ENCODE data around the gene SPAG6. TPM values are rescaled to one million over a fixed set of nuclear protein-coding genes. Genes with fewer than 3 reads are reported as not detected.

SPAG6 gene
- total and polyA plus RNA-seq, 5 donors, result 0.05 to 0.09 TPM; not detected in 3

GRCh38 chr10:22316286-22317075 lies 28.8 kb upstream of the SPAG6 start, which contains the start of gene COMMD3:
Gene COMMD3, plus strand, starts transcription at chr10:22316388. Its CDS starts 30 bp downstream, at chr10:22316418.
- Histone ChIP-seq H3K27me3 (ENCODE audit: control insufficient read depth, insufficient read depth) (no peaks in the 10 kb centered on the region), H3K4me3 (ENCODE audit: low read length) (peak within 1 kb of the TSS; percentile 89), H3K9me3 (ENCODE audit: control insufficient read depth, low read length) (no peaks in the 10 kb centered on the region), H3K4me1 (ENCODE audit: control insufficient read depth, insufficient read depth, low read length) (peaks cover 3% of the 10 kb centered on the region), H3K27ac (ENCODE audit: low read length) (peak within 1 kb of the TSS; percentile 96)
- DNase-seq, result peak; percentile 90 to 97 (median 95)
- under 1% methylated on average over 63 of the region's 63 CpGs for WGBS
- ATAC-seq, result peak; percentile 93
- intact Hi-C loops (cut with DNase I), result loop anchor here (5.0 to 10.0 kb wide), 5 partner anchors 62 to 92 kb away; no protein-coding TSS in a partner anchor

GRCh38 chr10:22317076-22317370 lies 28.3 kb upstream of the SPAG6 start:
- DNase-seq (no peak), ATAC-seq (peak in 1 of 2 donors; percentile 3)
- 13% methylated on average over 9 of the region's 9 CpGs for WGBS
- Histone ChIP-seq H3K9me3 (ENCODE audit: control insufficient read depth, low read length) (no peaks in the 10 kb centered on the region), H3K27ac (ENCODE audit: low read length) (peak overlapping the region; percentile 96), H3K4me3 (ENCODE audit: low read length) (peak overlapping the region; percentile 89), H3K27me3 (ENCODE audit: control insufficient read depth, insufficient read depth) (no peaks in the 10 kb centered on the region), H3K4me1 (ENCODE audit: control insufficient read depth, insufficient read depth, low read length) (peaks cover 3% of the 10 kb centered on the region)
- intact Hi-C loops (cut with DNase I), result loop anchor here (5.0 to 10.0 kb wide), 5 partner anchors 62 to 92 kb away; no protein-coding TSS in a partner anchor

GRCh38 chr10:22317771-22318565 lies 27.3 kb upstream of the SPAG6 start:
- DNase-seq (no peak), ATAC-seq (no peak)
- H3K27me3 ChIP-seq (ENCODE audit: control insufficient read depth, insufficient read depth), result no peaks in the 10 kb centered on the region
- H3K4me3 ChIP-seq (ENCODE audit: low read length), result no peak overlapping the region
- no peaks in the 10 kb centered on the region for H3K9me3 ChIP-seq (ENCODE audit: control insufficient read depth, low read length)
- 86% methylated on average over 6 of the region's 6 CpGs for WGBS
- intact Hi-C loops (cut with DNase I), result loop anchor here (5.0 to 10.0 kb wide), 5 partner anchors 63 to 93 kb away; no protein-coding TSS in a partner anchor
- H3K4me1 ChIP-seq (ENCODE audit: control insufficient read depth, insufficient read depth, low read length), result peaks cover 3% of the 10 kb centered on the region
- H3K27ac ChIP-seq (ENCODE audit: low read length), result no peak overlapping the region

GRCh38 chr10:22318772-22319171 lies 26.5 kb upstream of the SPAG6 start:
- intact Hi-C loops (cut with DNase I), result loop anchor here (5.0 to 10.0 kb wide), 5 partner anchors 64 to 94 kb away; no protein-coding TSS in a partner anchor
- Histone ChIP-seq H3K27me3 (ENCODE audit: control insufficient read depth, insufficient read depth) (no peaks in the 10 kb centered on the region), H3K9me3 (ENCODE audit: control insufficient read depth, low read length) (no peaks in the 10 kb centered on the region), H3K4me1 (ENCODE audit: control insufficient read depth, insufficient read depth, low read length) (peaks cover 4% of the 10 kb centered on the region), H3K4me3 (ENCODE audit: low read length) (no peak overlapping the region), H3K27ac (ENCODE audit: low read length) (no peak overlapping the region)
- no peak for DNase-seq
- 99% methylated on average over 3 of the region's 3 CpGs for WGBS
- ATAC-seq, result no peak

- peaks cover 4% of the 10 kb centered on the region for H3K4me1 ChIP-seq (ENCODE audit: control insufficient read depth, insufficient read depth, low read length)
- no peak for DNase-seq
- no peaks in the 10 kb centered on the region for H3K9me3 ChIP-seq (ENCODE audit: control insufficient read depth, low read length)
- peak overlapping the region; percentile 93 for H3K4me3 ChIP-seq (ENCODE audit: low read length)
- WGBS, result 89% methylated on average over 10 of the region's 10 CpGs
- no peak overlapping the region for H3K27ac ChIP-seq (ENCODE audit: low read length)
- intact Hi-C loops (cut with DNase I), result loop anchor here (5.0 to 10.0 kb wide), 5 partner anchors 65 to 95 kb away; no protein-coding TSS in a partner anchor
- ATAC-seq, result no peak
- H3K27me3 ChIP-seq (ENCODE audit: control insufficient read depth, insufficient read depth), result no peaks in the 10 kb centered on the region
These were observed 25.7 kb upstream of the SPAG6 start for GRCh38 chr10:22319547-22319979.

- Histone ChIP-seq H3K27me3 (ENCODE audit: control insufficient read depth, insufficient read depth) (no peaks in the 10 kb centered on the region), H3K4me3 (ENCODE audit: low read length) (peak overlapping the region; percentile 93), H3K4me1 (ENCODE audit: control insufficient read depth, insufficient read depth, low read length) (peaks cover 4% of the 10 kb centered on the region), H3K27ac (ENCODE audit: low read length) (peak overlapping the region; percentile 79), H3K9me3 (ENCODE audit: control insufficient read depth, low read length) (no peaks in the 10 kb centered on the region)
- intact Hi-C loops (cut with DNase I), result loop anchor here (5.0 to 10.0 kb wide), 7 partner anchors 65 to 315 kb away; partner anchors contain the start of gene DNAJC1 (in 1 of the 4)
- no peak for ATAC-seq
- 11% methylated on average over 30 of the region's 30 CpGs for WGBS
- no peak for DNase-seq
These were observed 25.2 kb upstream of the SPAG6 start for GRCh38 chr10:22319980-22320558.

GRCh38 chr10:22320591-22321155 lies 24.6 kb upstream of the SPAG6 start, which contains the start of gene BMI1:
Gene BMI1, plus strand, starts transcription at chr10:22321099. Its CDS starts 5,351 bp downstream, at chr10:22326450.
- Histone ChIP-seq H3K4me1 (ENCODE audit: control insufficient read depth, insufficient read depth, low read length) (peaks cover 4% of the 10 kb centered on the region), H3K4me3 (ENCODE audit: low read length) (peak within 1 kb of the TSS; percentile 93), H3K9me3 (ENCODE audit: control insufficient read depth, low read length) (no peaks in the 10 kb centered on the region), H3K27me3 (ENCODE audit: control insufficient read depth, insufficient read depth) (no peaks in the 10 kb centered on the region), H3K27ac (ENCODE audit: low read length) (peak within 1 kb of the TSS; percentile 99)
- peak; percentile 82 to 86 for ATAC-seq
- peak; percentile 81 to 91 (median 90) for DNase-seq
- intact Hi-C loops (cut with DNase I), result loop anchor here in 2 of 4 donors (10.0 kb wide), 2 partner anchors 306 to 316 kb away; partner anchors contain the start of gene DNAJC1 (in 1 of the 2)
- WGBS, result under 1% methylated on average over 83 of the region's 85 CpGs

GRCh38 chr10:22321156-22321923 lies 24.0 kb upstream of the SPAG6 start:
- intact Hi-C loops (cut with DNase I), result loop anchor here in 2 of 4 donors (10.0 kb wide), 2 partner anchors 307 to 317 kb away; partner anchors contain the start of gene DNAJC1 (in 1 of the 2)
- peak; percentile 62 to 67 for ATAC-seq
- H3K27ac ChIP-seq (ENCODE audit: low read length), result peak overlapping the region; percentile 99
- no peaks in the 10 kb centered on the region for H3K27me3 ChIP-seq (ENCODE audit: control insufficient read depth, insufficient read depth)
- no peaks in the 10 kb centered on the region for H3K9me3 ChIP-seq (ENCODE audit: control insufficient read depth, low read length)
- DNase-seq, result peak; percentile 76 to 89 (median 88)
- peaks cover 4% of the 10 kb centered on the region for H3K4me1 ChIP-seq (ENCODE audit: control insufficient read depth, insufficient read depth, low read length)
- H3K4me3 ChIP-seq (ENCODE audit: low read length), result peak overlapping the region; percentile 93
- WGBS, result 1% methylated on average over 114 of the region's 114 CpGs

GRCh38 chr10:22321924-22322640 lies 23.2 kb upstream of the SPAG6 start:
- DNase-seq, result peak; percentile 38 to 79 (median 74)
- intact Hi-C loops (cut with DNase I), result loop anchor here in 2 of 4 donors (10.0 kb wide), 2 partner anchors 307 to 317 kb away; partner anchors contain the start of gene DNAJC1 (in 1 of the 2)
- H3K27ac ChIP-seq (ENCODE audit: low read length), result no peak overlapping the region

More at GRCh38 chr10:22321924-22322640, 23.2 kb upstream of the SPAG6 start:
- Histone ChIP-seq H3K4me1 (ENCODE audit: control insufficient read depth, insufficient read depth, low read length) (peaks cover 2% of the 10 kb centered on the region), H3K27me3 (ENCODE audit: control insufficient read depth, insufficient read depth) (no peaks in the 10 kb centered on the region), H3K9me3 (ENCODE audit: control insufficient read depth, low read length) (no peaks in the 10 kb centered on the region), H3K4me3 (ENCODE audit: low read length) (peak overlapping the region; percentile 93)
- no peak for ATAC-seq
- WGBS, result 2% methylated on average over 57 of the region's 57 CpGs
